Measurements from ENCODE around the gene SLC5A5. TPM values are rescaled to one million over a fixed set of nuclear protein-coding genes. Genes with fewer than 3 reads are reported as not detected.
A peak's percentile ranks its signal among the peaks of the same experiment; 100 is the strongest.
"Not testable (repeated sequence)": the region's sequence is repeated elsewhere in the genome, so short reads cannot be mapped to it uniquely, and the experiment has no call there.

The SLC5A5 gene
- polyA plus RNA-seq, 4 donors = 0.06 to 0.08 TPM; not detected in 2

DNA sequence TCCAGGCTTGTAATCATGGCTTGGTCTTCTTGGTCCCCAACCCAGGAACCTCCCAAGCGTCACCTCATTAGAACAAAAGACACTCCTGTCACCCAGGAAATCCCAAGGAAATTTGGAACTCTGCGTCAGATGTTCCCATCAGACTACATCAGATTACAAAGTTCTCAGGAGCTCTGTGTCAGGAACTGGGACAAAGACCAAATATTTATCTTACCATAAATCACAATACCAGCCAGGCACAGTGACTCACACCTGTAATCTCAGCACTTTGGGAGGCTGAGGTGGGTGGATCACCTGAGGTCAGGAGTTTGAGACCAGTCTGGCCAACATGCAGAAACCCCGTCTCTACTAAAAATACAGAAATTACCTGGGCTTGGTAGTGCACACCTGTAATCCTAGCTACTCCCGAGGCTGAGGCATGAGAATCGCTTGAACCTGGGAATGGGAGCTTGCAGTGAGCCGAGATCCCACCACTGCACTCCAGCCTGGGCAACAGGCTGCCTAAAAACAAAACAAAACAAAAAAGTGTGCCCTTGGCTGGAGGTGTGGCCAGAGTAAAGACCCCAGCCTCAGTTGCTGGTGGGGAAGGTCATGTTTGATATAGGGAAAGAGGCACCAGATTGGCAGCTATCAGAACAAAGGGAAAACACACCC lies 44.3 kb downstream of the SLC5A5 start:
- no peak for DNase-seq (ENCODE audit: low read depth in 4 of 4, low spot score in 3 of 4)

DNA sequence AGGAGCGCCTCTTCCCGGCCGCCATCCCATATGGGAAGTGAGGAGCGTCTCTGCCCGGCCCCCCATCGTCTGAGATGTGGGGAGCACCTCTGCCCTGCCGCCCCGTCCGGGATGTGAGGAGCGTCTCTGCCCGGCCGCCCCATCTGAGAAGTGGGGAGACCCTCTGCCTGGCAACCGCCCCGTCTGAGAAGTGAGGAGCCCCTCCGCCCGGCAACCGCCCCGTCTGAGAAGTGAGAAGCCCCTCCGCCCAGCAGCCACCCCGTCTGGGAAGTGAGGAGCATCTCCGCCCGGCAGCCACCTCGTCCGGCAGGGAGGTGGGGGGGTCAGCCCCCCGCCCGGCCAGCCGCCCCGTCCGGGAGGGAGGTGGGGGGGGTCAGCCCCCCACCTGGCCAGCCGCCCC lies 46.4 kb downstream of the SLC5A5 start:
- not testable (repeated sequence) for DNase-seq (ENCODE audit: low read depth in 4 of 4, low spot score in 3 of 4)

DNA sequence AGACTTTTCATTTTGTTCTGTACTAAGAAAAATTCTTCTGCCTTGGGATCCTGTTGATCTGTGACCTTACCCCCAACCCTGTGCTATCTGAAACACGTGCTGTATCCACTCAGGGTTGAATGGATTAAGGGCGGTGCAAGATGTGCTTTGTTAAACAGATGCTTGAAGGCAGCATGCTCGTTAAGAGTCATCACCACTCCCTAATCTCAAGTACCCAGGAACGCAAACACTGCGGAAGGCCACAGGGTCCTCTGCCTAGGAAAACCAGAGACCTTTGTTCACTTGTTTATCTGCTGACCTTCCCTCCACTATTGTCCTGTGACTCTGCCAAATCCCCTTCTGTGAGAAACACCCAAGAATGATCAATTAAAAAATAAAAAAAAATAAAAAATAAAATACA lies 47.4 kb downstream of the SLC5A5 start:
- not testable (repeated sequence) for DNase-seq (ENCODE audit: low read depth in 4 of 4, low spot score in 3 of 4)

DNA sequence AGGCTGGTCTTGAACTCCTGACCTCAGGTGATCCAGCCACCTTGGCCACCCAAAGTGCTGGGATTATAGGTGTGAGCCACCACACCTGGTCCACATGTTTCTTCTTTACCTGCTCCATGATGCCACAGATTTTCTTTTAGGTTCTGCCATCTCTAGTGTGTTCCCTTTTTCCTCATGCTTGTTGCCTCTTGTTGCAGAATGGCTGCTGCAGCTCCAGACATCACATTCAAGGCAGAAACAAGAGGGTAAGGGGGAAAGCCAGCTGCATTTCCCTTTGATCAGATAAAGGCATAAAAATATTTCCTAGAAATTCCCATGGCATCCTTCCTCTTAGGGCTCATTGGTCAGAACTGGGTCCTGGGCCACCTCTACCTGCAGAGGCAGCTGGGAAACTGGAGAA lies 48.8 kb downstream of the SLC5A5 start:
- DNase-seq (ENCODE audit: low read depth in 4 of 4, low spot score in 3 of 4) = no peak

DNA sequence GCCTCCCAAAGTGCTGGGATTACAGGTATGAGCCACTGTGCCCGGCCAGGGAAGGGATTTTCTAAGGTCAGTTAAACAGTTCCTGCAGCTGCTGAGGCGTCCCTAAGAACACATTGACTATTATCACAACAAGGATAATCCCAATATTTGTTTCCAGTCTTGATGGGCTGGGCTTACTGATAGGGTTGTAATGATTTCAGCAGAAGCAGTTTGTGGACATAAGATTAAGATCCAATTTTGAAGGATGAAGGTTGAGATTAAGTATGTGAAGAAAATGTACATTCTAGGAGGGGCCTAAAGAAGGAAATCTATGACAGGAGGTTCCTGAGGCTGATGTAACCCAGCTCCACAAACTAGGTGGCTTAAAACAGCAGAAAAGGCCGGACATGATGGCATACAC lies 50.4 kb downstream of the SLC5A5 start:
- no peak for DNase-seq (ENCODE audit: low read depth in 4 of 4, low spot score in 3 of 4)

DNA sequence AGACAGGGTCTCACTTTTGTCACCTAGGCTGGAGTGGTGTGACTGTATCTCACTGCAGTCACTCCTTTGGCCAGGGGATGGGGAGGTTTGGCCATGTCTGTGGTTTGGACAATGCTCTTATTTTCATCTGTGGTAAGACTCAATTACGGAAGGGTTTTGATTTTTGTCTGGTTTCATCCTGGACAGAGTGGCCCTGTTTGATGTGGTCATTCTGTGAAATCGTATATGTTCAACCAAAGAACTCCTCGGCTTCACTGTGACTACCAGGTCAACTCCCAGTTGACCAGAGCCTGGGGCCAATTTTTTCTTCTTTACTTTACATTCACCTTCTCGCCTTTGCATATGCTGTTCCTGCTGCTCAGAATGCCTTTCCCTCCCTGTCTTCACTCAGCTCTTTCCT lies 54.3 kb downstream of the SLC5A5 start:
- DNase-seq (ENCODE audit: low read depth in 4 of 4, low spot score in 3 of 4) = no peak

DNA sequence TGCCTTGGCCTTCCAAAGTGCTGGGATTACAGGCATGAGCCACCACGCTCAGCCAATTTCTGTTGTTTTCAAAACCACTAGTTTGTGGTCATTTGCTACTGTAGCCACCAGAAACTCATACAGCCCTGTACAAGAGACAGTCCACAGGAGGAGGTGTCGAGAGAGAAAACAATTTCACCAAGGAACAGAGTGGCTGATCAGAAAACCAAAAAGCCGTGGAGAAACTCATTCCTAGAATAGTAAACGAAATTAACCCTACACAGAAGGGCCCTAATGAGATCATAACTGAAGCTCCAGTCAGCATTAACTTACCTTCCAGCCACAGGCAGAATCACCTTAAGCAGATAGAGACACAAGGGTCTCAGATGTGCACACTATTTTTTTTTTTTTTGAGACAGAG lies 57.3 kb downstream of the SLC5A5 start:
- DNase-seq (ENCODE audit: low read depth in 4 of 4, low spot score in 3 of 4) = no peak

DNA sequence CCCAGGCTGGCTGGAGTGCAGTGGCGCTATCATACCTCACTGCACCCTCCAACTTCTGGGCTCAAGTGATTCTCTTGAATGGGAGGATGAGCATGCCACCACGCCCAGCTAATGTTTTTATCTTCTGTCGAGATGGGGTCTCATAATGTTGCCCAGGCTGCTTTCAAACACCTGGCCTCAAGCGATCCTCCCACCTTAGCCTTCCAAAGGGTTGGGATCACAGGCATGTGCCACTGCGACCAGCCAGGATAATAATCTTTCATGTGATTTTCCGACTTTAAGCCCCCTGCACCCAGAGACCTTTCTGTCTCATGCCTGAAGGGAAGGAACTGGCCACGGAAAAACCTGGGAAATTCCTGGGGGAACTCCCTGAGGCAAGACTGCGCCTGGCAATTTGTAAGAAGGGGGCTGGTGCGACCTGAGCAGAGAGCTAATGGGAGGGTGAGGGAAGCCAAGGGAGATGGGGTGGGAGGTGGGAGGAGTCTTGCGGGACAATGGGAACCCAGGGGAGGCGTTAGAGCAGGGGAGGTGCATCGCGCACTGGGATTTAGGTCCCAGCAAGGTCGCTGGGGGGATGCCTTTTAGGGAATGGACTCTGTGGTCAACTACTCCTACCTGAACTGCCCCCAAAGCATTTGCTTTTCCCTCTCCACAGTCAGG lies 59.9 kb downstream of the SLC5A5 start:
- no peak for DNase-seq (ENCODE audit: low read depth in 4 of 4, low spot score in 3 of 4)

DNA sequence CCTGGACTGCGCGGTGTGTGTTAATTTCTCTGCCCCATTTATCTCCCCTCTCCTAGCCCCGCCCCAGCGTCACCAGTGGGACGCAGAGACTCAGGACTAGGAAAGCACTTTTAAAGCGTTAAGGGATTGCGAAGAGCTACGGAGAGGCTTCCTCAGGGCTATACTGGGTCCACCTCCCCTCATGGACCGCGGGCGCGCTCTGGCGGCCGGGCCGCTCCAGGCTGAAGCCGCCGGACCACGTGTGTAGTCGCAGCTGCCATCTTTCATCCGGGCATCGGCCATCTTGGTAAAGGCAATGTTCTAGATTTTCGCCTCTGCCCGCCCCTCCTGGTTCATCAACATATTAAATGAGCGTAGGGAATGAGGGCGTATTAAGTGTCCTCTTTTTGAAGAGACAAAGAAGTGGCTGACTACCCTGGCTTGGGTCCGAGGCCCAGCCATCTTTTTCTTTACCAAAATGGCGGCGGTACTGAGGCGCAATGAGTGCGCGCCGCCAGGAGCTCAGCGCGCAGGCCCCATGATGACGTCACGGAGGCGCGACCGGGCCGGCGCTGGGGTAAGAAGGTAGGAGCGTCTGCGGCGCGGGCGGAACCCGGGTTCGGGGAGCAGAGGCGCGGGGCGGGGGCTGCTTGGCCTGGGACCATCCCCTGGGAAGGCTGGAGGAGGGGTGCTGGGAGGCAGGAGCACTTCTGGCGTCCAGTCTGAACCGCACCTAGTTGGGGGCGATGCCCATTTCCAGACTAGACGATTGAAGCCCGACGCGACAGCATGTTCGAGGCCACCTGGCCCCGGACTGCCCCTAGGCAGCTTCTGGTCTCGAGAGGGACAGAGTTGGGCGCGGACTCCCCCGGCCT lies 61.0 kb downstream of the SLC5A5 start, which contains the start of gene CCDC124:
TSS of gene CCDC124 (plus strand) at position 531 of the 854 bp plus-strand sequence. CDS start 3,406 bp downstream, outside the sequence.
- DNase-seq (ENCODE audit: low read depth in 4 of 4, low spot score in 3 of 4) = peak in 2 of 4 donors; percentile 81 to 87

DNA sequence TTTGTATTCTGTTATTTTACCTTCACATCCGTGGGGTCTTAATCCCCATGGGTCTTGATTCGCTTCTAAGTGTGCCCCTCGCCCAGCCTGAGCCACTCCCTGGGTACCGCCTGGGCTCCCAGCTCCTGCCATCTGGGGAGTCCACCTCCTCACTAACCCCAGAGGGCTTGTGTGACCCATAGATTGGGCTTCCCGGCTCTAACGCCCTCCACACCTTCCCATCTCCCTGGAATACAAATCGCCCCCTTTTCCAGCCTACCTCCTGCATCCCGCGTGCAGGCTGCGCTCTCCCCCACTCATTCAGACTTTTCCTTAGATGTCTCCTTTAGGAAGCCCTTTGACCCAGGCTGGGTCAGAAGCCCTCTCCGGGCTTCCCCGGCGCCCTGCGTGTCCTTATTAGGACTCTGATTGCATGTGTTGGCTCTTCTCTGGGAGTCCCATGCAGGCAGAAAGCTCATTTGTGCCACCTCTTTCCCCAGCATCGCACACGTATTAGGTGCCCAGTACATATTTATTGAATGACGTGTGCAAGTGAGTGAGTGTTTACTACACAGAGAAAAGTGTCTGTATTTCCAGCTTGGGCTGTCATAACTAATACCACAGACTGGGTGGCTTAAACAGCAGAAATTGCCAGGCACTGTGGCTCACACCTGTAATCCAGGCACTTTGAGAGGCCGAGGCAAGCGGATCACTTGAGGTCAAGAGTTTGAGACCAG lies 61.8 kb downstream of the SLC5A5 start:
- no peak for DNase-seq (ENCODE audit: low read depth in 4 of 4, low spot score in 3 of 4)

DNA sequence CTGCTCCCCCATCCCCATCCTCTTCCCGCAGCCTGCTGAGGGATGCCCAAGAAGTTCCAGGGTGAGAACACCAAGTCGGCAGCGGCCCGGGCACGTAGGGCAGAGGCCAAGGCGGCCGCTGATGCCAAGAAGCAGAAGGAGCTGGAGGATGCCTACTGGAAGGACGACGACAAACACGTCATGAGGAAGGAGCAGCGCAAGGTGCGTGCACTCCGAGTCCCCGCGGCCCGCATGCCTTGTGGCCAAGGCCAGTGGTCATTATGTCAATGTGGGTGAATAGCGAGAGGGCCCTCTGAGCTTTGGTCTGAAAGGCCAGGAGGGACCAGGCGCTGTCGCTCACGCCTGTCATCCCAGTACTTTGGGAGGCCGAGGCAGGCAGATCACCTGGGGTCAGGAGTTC lies 64.6 kb downstream of the SLC5A5 start:
- no peak for DNase-seq (ENCODE audit: low read depth in 4 of 4, low spot score in 3 of 4)

DNA sequence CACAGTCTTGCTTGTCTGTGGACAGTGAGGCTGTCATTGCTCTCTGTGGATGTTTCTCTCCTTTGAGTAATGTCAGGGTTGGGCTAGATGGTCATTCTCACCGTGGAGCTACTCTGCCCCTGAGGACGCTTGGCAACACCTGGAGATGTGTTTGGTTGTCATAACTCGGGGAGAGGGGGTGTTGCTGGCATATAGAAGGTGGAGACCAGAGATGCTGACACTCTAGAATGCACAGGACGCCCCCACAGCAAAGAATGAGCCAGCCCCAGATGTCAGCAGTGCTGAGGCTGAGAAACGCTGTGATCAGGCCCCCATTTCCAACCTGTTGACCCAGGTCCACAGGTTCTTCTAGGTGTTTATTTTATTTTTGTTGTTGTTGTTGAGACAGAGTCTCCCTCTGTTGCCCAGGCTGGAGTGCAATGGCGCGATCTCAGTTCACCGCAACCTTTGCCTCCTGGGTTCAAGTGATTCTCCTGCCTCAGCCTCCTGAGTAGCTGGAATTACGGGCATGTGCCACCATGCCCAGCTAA lies 65.7 kb downstream of the SLC5A5 start:
- no peak for DNase-seq (ENCODE audit: low read depth in 4 of 4, low spot score in 3 of 4)

DNA sequence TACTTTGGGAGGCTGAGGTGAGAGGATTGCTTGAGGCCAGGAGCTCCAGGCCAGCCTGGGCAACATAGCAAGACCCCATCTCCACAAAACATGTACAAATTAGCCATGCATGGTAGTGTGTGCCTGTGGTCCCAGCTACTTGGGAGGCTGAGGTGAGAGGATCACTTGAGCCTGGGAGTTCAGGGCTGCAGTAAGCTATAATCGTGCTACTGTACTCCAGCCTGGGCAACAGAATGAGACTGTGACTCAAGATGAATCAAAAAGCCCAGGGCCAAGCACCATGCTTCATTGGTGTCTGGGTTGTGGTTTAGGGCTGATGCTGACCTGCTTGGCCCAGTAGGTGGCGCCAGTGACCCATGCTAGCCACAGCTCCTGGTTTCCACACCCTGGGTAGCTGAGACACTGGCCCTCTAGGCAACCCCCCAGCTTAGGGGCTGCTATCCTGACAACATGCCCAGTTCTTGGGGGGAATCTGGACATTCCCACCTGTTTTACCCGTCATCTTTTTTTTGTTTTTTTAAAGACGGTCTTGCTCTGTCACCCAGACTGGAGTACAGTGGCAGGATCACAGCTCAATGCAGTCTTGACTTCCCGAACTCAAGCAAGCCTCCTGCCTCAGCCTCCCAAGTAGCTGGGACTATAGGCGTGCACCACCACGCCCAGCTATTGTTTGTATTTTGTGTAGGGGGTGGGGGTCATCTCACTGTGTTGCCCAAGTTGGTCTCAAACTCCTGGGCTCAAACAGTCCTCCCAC lies 66.5 kb downstream of the SLC5A5 start:
- no peak for DNase-seq (ENCODE audit: low read depth in 4 of 4, low spot score in 3 of 4)

DNA sequence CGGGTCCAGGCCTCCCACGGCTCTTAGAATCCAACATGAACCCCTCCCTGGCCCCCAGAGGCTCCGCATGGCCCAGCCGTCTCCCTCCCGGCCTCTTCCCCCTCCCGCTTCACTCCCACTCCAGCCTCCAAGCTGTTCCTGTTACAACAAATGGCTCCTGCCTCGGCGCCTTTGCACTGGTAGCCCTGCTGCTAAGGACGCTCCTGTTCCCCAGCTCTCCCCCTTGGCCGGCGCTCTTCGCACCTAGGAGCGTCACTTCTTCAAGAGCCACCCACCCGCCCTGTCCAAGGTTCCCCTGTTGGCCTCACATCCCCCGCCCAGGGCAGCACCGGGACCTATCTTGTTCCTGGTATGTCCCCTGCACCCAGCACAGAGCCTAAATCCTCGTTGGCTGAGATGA lies 70.4 kb downstream of the SLC5A5 start:
- no peak for DNase-seq (ENCODE audit: low read depth in 4 of 4, low spot score in 3 of 4)

DNA sequence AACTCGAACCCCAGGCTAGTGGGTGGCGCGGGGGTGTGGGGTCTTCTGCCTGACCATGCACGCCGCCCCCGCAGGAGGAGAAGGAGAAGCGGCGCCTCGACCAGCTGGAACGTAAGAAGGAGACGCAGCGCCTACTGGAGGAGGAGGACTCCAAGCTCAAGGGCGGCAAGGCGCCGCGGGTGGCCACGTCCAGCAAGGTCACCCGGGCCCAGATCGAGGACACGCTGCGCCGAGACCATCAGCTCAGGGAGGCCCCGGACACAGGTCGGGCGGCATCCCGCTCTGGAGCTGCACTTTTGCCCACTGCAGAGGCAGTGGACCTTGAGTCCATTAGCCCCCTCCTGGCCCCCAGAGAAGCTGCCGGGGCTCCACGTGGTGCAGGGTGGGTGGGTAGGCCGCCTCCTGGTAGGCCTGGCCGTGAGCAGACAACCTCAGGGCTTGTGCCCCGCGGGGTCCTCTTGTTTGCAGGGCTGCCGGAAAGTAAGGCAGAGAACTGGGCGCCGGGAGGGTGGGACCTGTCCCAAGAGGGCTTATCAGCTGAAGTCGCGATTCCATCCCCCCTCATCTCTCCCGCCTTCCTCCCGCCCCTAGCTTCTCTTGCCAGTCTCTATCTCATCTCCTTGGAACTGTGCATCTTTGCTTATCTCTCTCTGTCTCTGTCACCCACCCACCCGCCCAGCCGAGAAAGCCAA lies 71.0 kb downstream of the SLC5A5 start:
- DNase-seq (ENCODE audit: low read depth in 4 of 4, low spot score in 3 of 4) = no peak

DNA sequence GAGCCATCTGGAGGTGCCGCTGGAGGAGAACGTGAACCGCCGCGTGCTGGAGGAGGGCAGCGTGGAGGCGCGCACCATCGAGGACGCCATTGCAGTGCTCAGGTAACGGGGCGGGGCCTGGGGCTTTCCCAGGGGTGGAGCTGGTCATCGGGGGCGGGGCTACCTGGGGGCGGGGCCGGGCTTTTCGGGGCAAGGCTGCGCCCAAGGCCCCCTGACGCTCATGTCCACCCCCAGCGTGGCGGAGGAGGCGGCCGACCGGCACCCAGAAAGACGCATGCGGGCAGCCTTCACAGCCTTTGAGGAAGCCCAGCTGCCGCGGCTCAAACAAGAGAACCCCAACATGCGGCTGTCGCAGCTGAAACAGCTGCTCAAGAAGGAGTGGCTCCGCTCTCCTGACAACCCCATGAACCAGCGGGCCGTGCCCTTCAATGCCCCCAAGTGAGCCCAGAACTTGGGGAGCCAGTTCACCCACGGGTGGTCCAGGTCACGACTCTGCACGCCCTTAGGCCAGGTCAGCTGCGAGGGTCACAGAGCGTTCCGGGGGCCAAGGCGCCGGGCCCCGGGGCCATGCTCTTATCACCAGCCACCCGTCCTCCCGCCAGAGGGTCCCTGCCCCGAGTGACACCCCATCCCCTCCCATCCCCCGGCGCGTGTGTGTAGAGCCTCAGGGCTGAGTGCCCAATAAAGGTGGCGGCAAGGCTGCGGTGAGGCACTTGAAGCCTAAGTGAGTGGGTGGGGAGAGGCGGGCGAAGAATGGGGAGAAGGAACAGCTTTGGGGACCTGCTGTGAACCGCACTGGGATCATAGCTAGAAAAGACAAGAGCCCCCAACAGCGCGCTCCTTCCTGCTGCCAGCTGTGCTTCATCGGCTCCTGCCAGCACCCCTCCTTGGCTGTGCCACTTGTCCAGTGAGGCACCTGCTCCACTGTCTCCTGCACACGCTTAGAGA lies 71.8 kb downstream of the SLC5A5 start:
- DNase-seq (ENCODE audit: low read depth in 4 of 4, low spot score in 3 of 4) = no peak

DNA sequence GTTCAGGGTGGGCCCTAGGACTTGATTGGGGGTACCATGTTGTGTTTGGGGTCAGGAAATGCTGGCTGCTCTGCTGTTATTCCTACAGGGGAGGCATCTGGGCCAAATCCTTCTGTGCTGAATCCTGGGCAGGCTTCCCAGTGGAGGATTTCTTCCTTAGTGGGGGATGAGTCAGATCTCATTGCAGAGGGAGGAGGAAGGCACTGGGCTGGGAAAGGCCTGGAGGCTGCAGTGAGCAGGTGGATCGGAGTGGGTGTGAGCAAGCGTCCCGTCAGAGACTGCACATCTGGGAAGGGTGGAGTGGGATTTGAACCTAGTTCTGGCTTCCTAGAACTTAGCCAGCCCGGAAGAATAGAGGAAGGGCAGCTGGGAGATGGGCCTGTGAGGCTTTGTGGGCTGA lies 72.6 kb downstream of the SLC5A5 start:
- no peak for DNase-seq (ENCODE audit: low read depth in 4 of 4, low spot score in 3 of 4)

All from left renal pelvis (tissue), 4 donors.